HG02884 (cell line): ENCODE results near the gene LDLR.
"Not testable (repeated sequence)": the region's sequence is repeated elsewhere in the genome, so short reads cannot be mapped to it uniquely, and the experiment has no call there.

Source experiments
- ATAC-seq: cut with Tn5 transposase; IDR thresholded peaks from one replicate; pipeline ENCODE4 v1.9.1; 2021; ENCODE audit warnings: mild to moderate bottlenecking, moderate library complexity; ENCODE audit not compliant: unreplicated experiment

The LDLR gene

GRCh38 chr19:11069561-11069960 lies 19.7 kb upstream of the LDLR start:
- no peak for ATAC-seq

- no peak for ATAC-seq
Observed at GRCh38 chr19:11070123-11070522, 19.1 kb upstream of the LDLR start.

DNA sequence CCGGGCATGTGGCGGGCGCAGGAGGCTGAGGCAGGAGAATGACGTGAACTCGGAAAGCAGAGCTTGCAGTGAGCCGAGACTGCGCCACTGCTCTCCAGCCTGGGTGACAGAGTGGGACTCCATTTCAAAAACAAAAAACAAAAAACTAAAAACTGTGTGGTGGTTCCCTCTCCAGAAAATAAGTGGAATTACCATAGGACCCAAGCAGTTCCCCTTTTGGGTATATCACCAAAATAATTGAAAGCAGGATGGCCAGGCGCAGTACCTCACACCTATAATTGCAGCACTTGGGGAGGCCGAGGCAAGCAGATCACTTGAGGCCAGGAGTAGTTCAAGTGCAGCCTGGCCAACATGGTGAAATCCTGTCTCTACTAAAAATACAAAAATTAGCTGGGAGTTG lies 15.7 kb upstream of the LDLR start:
- no peak for ATAC-seq

- ATAC-seq: not testable (repeated sequence)
Observed at GRCh38 chr19:11076792-11077191, 12.5 kb upstream of the LDLR start.

DNA sequence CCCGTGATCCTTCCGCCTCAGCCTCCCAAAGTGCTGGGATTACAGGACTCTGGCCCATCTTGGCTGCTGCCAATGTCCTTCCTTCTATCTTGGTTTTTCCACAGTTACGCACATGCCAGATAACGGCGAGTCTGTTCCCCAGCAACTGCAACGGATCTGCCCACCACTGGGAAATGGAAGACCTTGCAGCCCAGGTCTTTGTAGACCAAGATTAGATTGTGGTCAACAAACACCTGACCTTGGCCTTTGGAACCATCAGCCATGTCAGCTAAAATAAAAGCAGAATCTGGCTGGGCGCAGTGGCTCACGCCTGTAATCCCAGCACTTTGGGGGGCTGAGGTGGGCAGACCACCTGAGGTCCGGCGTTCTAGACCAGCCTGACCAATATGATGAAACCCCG lies 10.4 kb upstream of the LDLR start:
- no peak for ATAC-seq

GRCh38 chr19:11079999-11080398 lies 9.3 kb upstream of the LDLR start:
- ATAC-seq: no peak

DNA sequence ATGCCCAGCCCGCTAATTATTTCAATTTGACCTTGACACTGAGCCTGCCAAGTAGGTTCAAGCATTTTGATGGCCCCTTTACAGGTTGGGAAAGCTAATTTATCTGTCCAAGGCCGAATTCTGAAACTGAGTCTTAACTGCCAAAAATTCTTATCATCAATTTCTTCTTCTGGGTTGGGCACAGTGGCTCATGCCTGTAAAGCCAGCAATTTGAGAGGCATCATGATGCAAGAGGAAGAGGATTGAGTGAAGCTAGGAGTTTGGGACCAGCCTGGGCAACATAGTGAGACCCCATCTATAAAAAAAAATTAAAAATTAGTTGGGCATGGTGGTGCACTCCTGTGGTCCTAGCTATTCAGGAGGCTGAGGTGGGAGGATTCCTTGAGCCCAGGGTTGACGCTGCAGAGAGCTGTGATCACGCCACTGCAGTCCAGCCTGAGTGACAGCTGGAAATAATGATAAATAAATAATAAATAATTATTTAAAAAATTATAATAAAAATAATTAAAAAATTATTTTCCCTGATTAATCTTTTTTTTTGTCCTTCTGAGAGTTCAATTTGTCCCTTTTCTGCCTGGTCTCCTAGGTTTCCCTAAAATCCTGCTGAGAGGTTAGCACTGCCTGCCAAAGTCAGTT lies 1.3 kb upstream of the LDLR start:
- no peak for ATAC-seq

GRCh38 chr19:11088506-11089253 lies 583 bp upstream of the LDLR start:
- no peak for ATAC-seq

DNA sequence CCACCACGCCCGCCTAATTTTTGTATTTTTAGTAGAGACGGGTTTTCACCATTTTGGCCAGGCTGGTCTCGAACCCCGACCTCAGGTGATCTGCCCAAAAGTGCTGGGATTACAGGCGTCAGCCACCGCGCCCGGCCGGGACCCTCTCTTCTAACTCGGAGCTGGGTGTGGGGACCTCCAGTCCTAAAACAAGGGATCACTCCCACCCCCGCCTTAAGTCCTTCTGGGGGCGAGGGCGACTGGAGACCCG lies 676 bp downstream of the LDLR start:
- ATAC-seq: peak; percentile 19

GRCh38 chr19:11090264-11090996 lies 1.2 kb downstream of the LDLR start:
- ATAC-seq: peak; percentile 64

GRCh38 chr19:11090997-11091702 lies 1.9 kb downstream of the LDLR start:
- ATAC-seq: no peak

GRCh38 chr19:11091703-11092153 lies 2.5 kb downstream of the LDLR start:
- ATAC-seq: no peak

DNA sequence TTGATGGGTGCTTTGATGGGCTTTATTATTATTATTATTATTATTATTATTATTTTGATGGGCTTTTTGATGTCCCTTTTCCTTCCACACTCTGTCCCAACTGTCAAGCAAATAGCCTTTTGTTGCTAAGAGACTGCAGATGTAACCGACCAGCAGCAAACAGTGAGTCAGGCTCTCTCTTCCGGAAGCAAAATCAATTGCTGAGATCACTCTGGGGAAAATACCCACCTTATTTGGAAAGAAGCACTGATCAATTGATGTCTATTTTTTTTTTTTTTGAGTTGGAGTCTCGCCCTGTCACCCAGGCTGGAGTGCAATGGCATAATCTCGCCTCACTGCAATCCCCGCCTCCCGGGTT lies 2.9 kb downstream of the LDLR start:
- no peak for ATAC-seq

DNA sequence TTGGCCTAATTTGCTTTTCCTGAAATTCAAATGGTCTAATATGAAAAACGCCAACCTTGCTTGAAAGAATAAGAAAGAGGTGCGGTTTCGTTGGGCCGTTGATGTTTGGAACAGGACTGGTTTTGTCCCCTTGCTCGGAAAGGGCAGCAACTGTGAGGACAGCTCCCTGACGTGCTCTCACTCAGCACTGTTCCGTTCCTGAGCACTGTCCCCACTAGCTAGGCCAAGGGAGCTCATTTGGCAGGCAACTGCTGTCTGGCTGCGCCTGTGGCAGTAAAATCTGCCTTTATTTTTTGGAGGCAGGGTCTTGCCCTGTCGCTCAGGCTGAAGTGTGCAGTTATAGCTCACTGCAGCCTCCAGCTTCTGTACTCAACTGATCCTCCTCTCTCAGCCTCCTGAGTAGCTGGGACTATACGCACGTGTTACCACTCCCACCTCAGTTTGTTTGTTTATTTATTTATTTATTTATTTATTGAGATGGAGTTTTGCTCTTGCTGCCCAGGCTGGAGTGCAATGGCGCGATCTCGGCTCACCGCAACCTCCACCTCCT lies 4.5 kb downstream of the LDLR start:
- ATAC-seq: no peak

GRCh38 chr19:11094520-11094894 lies 5.2 kb downstream of the LDLR start:
- ATAC-seq: no peak

- no peak for ATAC-seq
Observed at GRCh38 chr19:11096210-11096841, 7.1 kb downstream of the LDLR start.

- not testable (repeated sequence) for ATAC-seq
Observed at GRCh38 chr19:11097367-11097766, 8.1 kb downstream of the LDLR start.

GRCh38 chr19:11098327-11098726 lies 9.1 kb downstream of the LDLR start:
- no peak for ATAC-seq

DNA sequence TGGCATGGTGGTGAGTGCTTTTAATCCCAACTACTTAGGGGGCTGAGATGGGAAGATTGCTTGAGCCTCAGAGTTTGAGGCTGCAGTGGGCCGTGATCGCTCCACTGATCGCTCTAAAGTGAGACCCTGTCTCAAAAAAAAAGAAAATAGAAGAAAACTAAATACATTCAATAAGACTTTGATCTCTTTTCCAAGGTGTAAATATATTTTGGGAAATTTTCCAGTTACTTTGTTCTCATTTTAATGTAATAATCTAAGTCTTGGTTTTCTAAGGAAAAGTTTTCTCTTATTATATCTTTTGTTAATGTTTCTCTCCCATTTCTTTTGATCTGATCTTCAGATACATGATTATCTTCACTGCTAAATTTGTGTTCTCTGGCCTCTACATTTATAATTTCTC lies 9.6 kb downstream of the LDLR start:
- no peak for ATAC-seq

- ATAC-seq: no peak
Observed at GRCh38 chr19:11100049-11100448, 10.8 kb downstream of the LDLR start.

DNA sequence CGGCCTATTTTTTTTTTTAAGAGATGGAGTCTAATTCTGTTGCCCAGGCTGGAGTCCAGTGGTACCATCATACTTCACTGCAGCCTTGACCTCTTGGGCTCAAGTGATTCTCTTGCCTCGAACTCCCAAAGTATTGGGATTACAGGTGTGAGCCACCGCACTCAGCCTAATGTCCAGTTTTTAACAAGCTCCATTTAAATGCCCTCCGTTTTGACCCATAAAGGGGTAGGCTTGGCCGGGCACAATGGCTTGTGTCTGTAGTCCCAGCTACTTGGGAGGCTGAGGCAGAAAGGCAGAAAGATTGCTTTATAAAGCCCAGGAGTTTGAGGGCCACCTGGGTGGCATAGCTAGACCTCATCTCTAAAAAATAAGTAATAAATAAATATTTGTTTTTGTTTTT lies 11.8 kb downstream of the LDLR start:
- ATAC-seq: no peak
